ENCODE measurements around the gene GPAT3. TPM values are rescaled to one million over a fixed set of nuclear protein-coding genes. Genes with fewer than 3 reads are reported as not detected.

Gene GPAT3
- total and polyA plus RNA-seq, 2 donors from 2014 or later: 11.4 to 25.3 TPM

DNA sequence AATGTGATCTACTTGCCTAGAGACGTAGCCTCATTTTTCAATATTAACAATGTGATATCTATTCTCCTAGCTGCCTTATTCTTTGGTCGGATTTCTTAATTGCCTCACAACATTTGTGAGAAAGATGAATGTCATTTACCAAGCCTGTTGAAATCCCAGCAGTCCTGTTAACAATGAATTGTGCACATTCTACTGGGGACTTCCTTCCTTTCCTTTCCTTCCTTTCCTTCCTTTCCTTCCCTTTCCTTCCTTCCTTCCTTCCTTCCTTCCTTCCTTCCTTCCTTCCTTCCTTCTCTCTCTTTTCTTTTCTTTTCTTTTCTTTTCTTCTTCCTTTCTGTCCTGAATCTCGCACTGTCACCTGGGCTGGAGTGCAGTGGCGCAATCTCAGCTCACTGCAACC, 107.1 kb downstream of the GPAT3 start:
- no peak overlapping the region for H3K27ac ChIP-seq (ENCODE audit: low read depth in 2 of 2, low read length in 2 of 2)
- H3K27me3 ChIP-seq (ENCODE audit: control insufficient read depth, insufficient read depth, low read length): no peaks in the 10 kb centered on the region
- TF ChIP-seq, protein P1, sequence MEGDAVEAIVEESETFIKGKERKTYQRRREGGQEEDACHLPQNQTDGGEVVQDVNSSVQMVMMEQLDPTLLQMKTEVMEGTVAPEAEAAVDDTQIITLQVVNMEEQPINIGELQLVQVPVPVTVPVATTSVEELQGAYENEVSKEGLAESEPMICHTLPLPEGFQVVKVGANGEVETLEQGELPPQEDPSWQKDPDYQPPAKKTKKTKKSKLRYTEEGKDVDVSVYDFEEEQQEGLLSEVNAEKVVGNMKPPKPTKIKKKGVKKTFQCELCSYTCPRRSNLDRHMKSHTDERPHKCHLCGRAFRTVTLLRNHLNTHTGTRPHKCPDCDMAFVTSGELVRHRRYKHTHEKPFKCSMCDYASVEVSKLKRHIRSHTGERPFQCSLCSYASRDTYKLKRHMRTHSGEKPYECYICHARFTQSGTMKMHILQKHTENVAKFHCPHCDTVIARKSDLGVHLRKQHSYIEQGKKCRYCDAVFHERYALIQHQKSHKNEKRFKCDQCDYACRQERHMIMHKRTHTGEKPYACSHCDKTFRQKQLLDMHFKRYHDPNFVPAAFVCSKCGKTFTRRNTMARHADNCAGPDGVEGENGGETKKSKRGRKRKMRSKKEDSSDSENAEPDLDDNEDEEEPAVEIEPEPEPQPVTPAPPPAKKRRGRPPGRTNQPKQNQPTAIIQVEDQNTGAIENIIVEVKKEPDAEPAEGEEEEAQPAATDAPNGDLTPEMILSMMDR (IDR thresholded peaks at IDR 0.05; ENCODE audit: borderline replicate concordance, extremely low read depth, insufficient read depth): no peak
- H3K4me3 ChIP-seq (ENCODE audit: low read length in 3 of 3): no peak overlapping the region
- intact Hi-C loops (cut with DNase I): loop anchor here (5.0 to 10.0 kb wide), 2 partner anchors 136 to 862 kb away; no protein-coding TSS in a partner anchor
- H3K9ac ChIP-seq (ENCODE audit: low read length in 3 of 3): no peak overlapping the region
- H3K9me3 ChIP-seq (ENCODE audit: control insufficient read depth in 2 of 3, insufficient read depth in 1 of 3, low read length in 3 of 3): no peaks in the 10 kb centered on the region
- FAIRE-seq (no peak), DNase-seq (no peak)
- H3K4me1 ChIP-seq (ENCODE audit: control insufficient read depth in 2 of 3, insufficient read depth in 2 of 3, low read depth in 1 of 3, low read length in 3 of 3): no peaks in the 10 kb centered on the region
- H3K36me3 ChIP-seq (ENCODE audit: control insufficient read depth in 2 of 3, insufficient read depth in 3 of 3, low read length in 3 of 3): no peaks in the 10 kb centered on the region

DNA sequence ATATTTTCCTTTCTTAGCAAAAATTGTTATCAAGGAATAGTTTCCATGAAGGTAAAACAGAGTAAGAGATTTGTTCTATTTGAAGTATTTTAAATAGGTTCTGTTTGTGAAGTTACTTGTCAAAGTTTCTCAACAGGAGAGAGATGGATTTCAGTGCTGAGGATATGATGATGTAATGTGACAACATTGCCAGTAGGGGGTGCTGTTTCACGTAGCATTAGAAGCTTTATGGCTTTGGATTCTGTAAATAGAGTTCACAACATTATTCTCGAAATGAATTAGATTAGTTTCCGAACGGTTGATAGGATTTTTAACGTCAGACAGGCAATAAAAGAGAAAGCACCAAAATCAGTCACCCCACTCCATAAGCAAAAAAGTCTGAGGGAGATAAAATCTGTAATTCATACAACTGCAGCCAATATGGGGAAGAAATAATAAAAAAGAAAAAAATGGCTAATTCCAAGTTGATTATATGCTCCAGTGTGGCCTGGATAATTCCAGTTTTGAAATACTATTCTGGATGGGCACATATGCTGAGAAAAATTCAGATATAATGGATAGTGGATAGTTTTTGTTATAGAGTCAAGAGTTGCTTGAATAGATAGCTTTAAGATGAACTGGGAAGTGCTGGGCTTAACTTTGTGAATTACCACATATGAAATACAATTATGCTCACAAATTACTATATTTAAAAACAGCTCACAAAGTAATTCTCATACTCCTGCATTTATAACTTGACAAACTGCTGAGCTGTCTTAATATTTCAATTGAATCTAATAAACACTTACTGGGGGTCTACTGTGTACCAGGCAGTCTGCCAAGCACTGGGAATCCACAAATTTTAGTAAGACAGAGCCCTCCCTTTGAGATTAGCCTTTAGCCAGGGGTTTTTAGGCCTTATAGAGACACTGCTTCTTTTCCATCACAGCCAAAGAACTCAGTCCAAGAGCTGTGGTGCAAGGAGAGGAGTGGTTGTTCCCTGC, 109.1 kb downstream of the GPAT3 start:
- Histone ChIP-seq H3K27ac (ENCODE audit: low read depth in 2 of 2, low read length in 2 of 2) (no peak overlapping the region), H3K4me1 (ENCODE audit: control insufficient read depth in 2 of 3, insufficient read depth in 2 of 3, low read depth in 1 of 3, low read length in 3 of 3) (no peaks in the 10 kb centered on the region), H3K9ac (ENCODE audit: low read length in 3 of 3) (no peak overlapping the region), H3K9me3 (ENCODE audit: control insufficient read depth in 2 of 3, insufficient read depth in 1 of 3, low read length in 3 of 3) (no peaks in the 10 kb centered on the region), H3K4me3 (ENCODE audit: low read length in 3 of 3) (no peak overlapping the region), H3K36me3 (ENCODE audit: control insufficient read depth in 2 of 3, insufficient read depth in 3 of 3, low read length in 3 of 3) (no peaks in the 10 kb centered on the region), H3K27me3 (ENCODE audit: control insufficient read depth, insufficient read depth, low read length) (no peaks in the 10 kb centered on the region)
- intact Hi-C loops (cut with DNase I): loop anchor here (5.0 to 10.0 kb wide), 2 partner anchors 138 to 860 kb away; no protein-coding TSS in a partner anchor
- FAIRE-seq: peak; percentile 98
- peak in 3 of 5 donors; percentile 47 to 85 (median 80) for DNase-seq
- TF ChIP-seq, protein P1 (IDR thresholded peaks at IDR 0.05; ENCODE audit: borderline replicate concordance, extremely low read depth, insufficient read depth): peak; percentile 82

- Histone ChIP-seq H3K9ac (ENCODE audit: low read length in 3 of 3) (no peak overlapping the region), H3K27ac (ENCODE audit: low read depth in 2 of 2, low read length in 2 of 2) (no peak overlapping the region), H3K9me3 (ENCODE audit: control insufficient read depth in 2 of 3, insufficient read depth in 1 of 3, low read length in 3 of 3) (no peaks in the 10 kb centered on the region), H3K27me3 (ENCODE audit: control insufficient read depth, insufficient read depth, low read length) (no peaks in the 10 kb centered on the region), H3K36me3 (ENCODE audit: control insufficient read depth in 2 of 3, insufficient read depth in 3 of 3, low read length in 3 of 3) (no peaks in the 10 kb centered on the region), H3K4me3 (ENCODE audit: low read length in 3 of 3) (no peak overlapping the region), H3K4me1 (ENCODE audit: control insufficient read depth in 2 of 3, insufficient read depth in 2 of 3, low read depth in 1 of 3, low read length in 3 of 3) (no peaks in the 10 kb centered on the region)
- intact Hi-C loops (cut with DNase I): loop anchor here (10.0 kb wide), 1 partner anchor 858 kb away; no protein-coding TSS in a partner anchor
- TF ChIP-seq, protein P1 (IDR thresholded peaks at IDR 0.05; ENCODE audit: borderline replicate concordance, extremely low read depth, insufficient read depth): no peak
- DNase-seq: no peak
- FAIRE-seq: no peak
These were observed 110.8 kb downstream of the GPAT3 start for GRCh38 chr4:83646538-83647239.
